Measurements from ENCODE around the gene RHBDF1.

RHBDF1 gene

GRCh38 chr16:62968-63391, 9.5 kb downstream of the RHBDF1 start:
- H3K4me3 ChIP-seq, result no peak overlapping the region
- H3K27ac ChIP-seq, result no peak overlapping the region
- intact Hi-C loops (cut with DNase I; ENCODE audit: low total_unique reads), result no loop called here
- no peaks in the 10 kb centered on the region for H3K9me3 ChIP-seq
- no peak for DNase-seq
- peaks cover 69 to 71% (median 71%) of the 10 kb centered on the region in 3 donors for H3K36me3 ChIP-seq
- peaks cover 0 to 31% (median 30%) of the 10 kb centered on the region in 4 donors for H3K4me1 ChIP-seq
- TF ChIP-seq CTCF (IDR thresholded peaks at IDR 0.05), result no peak
- H3K27me3 ChIP-seq, result no peaks in the 10 kb centered on the region

- H3K27ac ChIP-seq, result no peak overlapping the region
- H3K27me3 ChIP-seq, result no peaks in the 10 kb centered on the region
- H3K9me3 ChIP-seq, result no peaks in the 10 kb centered on the region
- peaks cover 74 to 77% (median 77%) of the 10 kb centered on the region in 3 donors for H3K36me3 ChIP-seq
- H3K4me3 ChIP-seq, result no peak overlapping the region
- peaks cover 0 to 26% (median 24%) of the 10 kb centered on the region in 4 donors for H3K4me1 ChIP-seq
- intact Hi-C loops (cut with DNase I; ENCODE audit: low total_unique reads), result no loop called here
- no peak for DNase-seq
- TF ChIP-seq CTCF (IDR thresholded peaks at IDR 0.05), result no peak
These were observed 10.0 kb downstream of the RHBDF1 start for GRCh38 chr16:62283-62967.

GRCh38 chr16:61879-62281, 10.6 kb downstream of the RHBDF1 start:
- Histone ChIP-seq H3K9me3 (no peaks in the 10 kb centered on the region), H3K36me3 (peaks cover 80 to 82% (median 82%) of the 10 kb centered on the region in 3 donors), H3K4me3 (no peak overlapping the region), H3K27me3 (no peaks in the 10 kb centered on the region), H3K4me1 (peaks cover 0 to 20% (median 19%) of the 10 kb centered on the region in 4 donors), H3K27ac (no peak overlapping the region)
- TF ChIP-seq CTCF (IDR thresholded peaks at IDR 0.05), result no peak
- no peak for DNase-seq
- intact Hi-C loops (cut with DNase I; ENCODE audit: low total_unique reads), result no loop called here

- Histone ChIP-seq H3K36me3 (peaks cover 86 to 89% (median 89%) of the 10 kb centered on the region in 3 donors), H3K27me3 (no peaks in the 10 kb centered on the region), H3K4me3 (no peak overlapping the region), H3K4me1 (peaks cover 0 to 14% (median 12%) of the 10 kb centered on the region in 4 donors), H3K9me3 (no peaks in the 10 kb centered on the region), H3K27ac (no peak overlapping the region)
- DNase-seq, result peak in 1 of 2 donors; percentile 70
- intact Hi-C loops (cut with DNase I; ENCODE audit: low total_unique reads), result no loop called here
- no peak for TF ChIP-seq CTCF (IDR thresholded peaks at IDR 0.05)
These were observed 11.2 kb downstream of the RHBDF1 start for GRCh38 chr16:60929-61878.

- TF ChIP-seq CTCF (IDR thresholded peaks at IDR 0.05), result no peak
- no peak overlapping the region for H3K4me3 ChIP-seq
- H3K27me3 ChIP-seq, result no peaks in the 10 kb centered on the region
- no peak overlapping the region for H3K27ac ChIP-seq
- intact Hi-C loops (cut with DNase I; ENCODE audit: low total_unique reads), result no loop called here
- H3K36me3 ChIP-seq, result peaks cover 92 to 99% (median 99%) of the 10 kb centered on the region in 3 donors
- peak; percentile 19 to 68 for DNase-seq
- no peaks in the 10 kb centered on the region for H3K9me3 ChIP-seq
- peaks cover 0 to 3% (median 2%) of the 10 kb centered on the region in 4 donors for H3K4me1 ChIP-seq
These were observed 12.3 kb downstream of the RHBDF1 start for GRCh38 chr16:60166-60565.

Measured in tibial artery (tissue), 4 donors.